GM19467 (cell line): ENCODE data around the gene MEPCE.

Source experiments
- ATAC-seq: cut with Tn5 transposase; IDR thresholded peaks from one replicate; pipeline ENCODE4 v1.9.1; 2021; ENCODE audit warnings: mild to moderate bottlenecking, moderate library complexity; ENCODE audit not compliant: unreplicated experiment

The MEPCE gene

DNA sequence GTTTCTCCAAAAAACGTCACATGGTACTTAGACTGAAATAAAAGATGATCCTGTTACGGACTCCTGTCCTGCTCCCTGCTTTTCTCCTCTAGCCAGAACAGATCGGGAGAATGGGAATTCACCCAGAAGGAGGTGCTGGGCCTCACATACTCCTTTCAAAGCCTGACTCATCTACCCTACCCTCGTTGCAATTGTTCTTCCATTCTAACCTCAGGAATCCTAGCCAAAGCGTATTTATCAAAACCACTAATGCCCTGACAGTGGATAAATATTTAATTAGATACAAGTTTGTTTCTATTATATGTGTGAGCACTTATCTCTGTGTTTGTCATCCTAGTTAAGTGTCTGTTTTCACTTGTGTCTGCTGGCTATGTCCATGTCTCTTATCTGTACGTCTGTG, 22.9 kb upstream of the MEPCE start:
- ATAC-seq, result no peak

DNA sequence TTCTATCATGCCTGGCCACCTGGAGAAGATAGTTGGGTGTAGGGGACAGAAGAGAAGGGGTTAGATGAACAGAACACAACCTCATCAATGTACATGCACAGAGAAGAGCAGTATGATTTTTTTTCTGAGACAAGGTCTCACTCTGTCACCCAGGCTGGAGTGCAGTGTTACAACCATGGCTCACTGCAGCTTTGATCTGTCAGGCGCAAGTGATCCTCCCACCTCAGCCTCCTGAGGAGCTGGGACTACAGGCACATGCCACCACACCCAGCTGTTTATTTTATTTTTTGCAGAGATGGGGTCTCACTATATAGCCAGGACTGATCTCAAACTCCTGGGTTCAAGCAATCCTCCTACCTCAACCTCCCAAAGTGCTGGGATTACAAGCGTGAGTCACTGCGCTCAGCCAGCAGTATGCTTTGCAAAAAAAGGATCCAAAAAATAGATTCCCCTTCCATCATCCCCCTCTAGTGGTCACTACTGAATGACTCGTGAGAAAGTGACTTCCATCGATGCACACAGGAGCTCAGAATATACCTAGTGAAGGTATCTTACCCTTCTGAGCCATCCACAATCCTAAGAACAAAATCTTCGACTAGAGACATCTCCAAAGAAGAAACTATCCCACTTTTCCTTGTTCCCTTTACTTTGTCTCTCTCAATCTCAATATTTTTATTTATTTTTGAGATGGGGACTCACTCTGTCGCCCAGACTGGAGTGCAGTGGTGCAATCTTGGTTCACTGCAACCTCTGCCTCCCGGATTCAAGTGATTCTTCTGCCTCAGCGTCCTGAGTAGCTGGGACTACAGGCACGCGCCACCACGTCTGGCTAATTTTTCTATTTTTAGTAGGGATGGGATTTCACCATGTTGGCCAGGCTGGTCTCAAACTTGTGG, 22.1 kb upstream of the MEPCE start:
- ATAC-seq, result no peak

- ATAC-seq, result no peak
Measured at GRCh38 chr7:100411101-100411500, 18.5 kb upstream of the MEPCE start.

GRCh38 chr7:100413346-100413745, 16.3 kb upstream of the MEPCE start:
- ATAC-seq, result no peak

- ATAC-seq, result no peak
Measured at GRCh38 chr7:100413889-100414288, 15.7 kb upstream of the MEPCE start.

GRCh38 chr7:100415448-100415847, 14.2 kb upstream of the MEPCE start:
- no peak for ATAC-seq

- no peak for ATAC-seq
Measured at GRCh38 chr7:100418930-100419659, 10.5 kb upstream of the MEPCE start.

- no peak for ATAC-seq
Measured at GRCh38 chr7:100419660-100420226, 9.9 kb upstream of the MEPCE start.

GRCh38 chr7:100423315-100423714, 6.3 kb upstream of the MEPCE start:
- ATAC-seq, result no peak

DNA sequence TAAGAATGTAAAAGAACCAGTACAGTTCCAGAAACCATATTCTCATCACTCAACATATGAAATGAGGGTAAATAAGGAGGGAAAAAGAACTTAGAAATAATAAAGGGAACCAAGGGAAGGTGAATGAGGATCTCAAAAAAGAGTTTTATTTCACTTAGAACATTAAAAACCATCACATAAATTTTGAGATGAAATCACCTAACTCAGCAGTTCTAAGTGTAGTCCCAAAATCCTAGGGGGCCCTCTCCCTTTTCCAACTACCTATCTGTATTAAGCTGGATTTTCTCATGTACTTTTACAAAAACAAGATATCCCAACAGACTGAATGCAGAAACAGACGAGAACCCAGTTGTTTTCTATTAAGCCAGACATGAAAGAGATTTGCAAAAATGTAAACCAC, 4.3 kb upstream of the MEPCE start:
- no peak for ATAC-seq

DNA sequence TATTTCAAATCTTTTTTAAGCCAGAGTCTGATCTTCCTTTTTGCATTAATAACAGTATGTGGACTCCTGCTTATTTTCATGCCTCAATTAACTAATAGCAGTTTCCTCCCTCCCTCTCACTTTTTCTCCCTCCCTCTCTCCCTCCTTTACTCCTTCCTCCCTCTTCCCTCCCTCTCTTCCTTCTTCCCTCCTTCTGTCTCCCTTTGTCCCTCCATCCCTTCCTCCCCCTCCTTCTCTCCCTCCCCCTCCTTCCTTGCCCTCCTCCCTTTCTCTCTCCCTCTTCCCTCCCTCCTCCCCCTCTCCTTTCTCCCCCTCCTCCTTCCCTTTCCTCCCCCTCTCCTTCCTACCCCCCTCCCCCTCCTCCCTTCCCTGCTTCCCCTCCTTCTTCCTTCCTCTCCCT, 3.1 kb upstream of the MEPCE start:
- ATAC-seq, result no peak

- ATAC-seq, result no peak
Measured at GRCh38 chr7:100427762-100428198, 1.9 kb upstream of the MEPCE start.

GRCh38 chr7:100428199-100428966, 1.2 kb upstream of the MEPCE start, which contains the start of gene ZCWPW1:
Gene ZCWPW1, minus strand, starts transcription at chr7:100428703. Its CDS starts 8,054 bp downstream, at chr7:100420649.
- peak; percentile 44 for ATAC-seq

DNA sequence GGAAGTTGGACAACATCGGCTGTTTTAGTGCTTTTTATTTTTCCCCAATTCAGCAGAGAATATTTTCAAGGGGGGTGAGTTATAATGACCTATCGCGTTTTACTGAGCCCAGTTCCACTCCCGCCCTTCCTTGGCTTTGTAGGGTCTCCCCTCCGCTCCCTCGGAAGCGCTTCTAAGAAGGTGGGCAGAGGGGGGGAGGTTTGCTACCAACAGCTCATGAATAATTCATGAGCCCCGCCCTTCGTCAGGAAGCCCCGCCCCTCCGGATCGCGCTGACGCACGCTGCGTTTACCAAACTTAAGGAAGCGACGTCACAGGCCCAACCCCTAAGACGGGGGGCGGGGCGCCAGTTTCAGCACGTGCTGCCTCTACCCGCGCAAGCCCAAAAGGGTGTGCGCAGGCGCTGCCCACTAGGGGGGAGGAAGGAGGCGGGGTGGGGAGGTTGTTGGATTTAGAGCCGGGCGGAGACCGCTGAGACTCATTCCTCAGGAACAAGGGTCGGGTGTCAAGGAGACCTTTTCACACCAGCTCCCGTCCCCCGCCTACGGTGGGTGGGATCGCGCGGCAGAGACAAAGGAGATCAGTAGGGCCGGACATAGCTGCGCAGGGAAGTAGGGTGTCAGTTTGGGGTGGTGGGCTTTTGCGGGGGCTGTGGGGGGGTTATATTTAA, 529 bp upstream of the MEPCE start:
- ATAC-seq, result peak; percentile 44

DNA sequence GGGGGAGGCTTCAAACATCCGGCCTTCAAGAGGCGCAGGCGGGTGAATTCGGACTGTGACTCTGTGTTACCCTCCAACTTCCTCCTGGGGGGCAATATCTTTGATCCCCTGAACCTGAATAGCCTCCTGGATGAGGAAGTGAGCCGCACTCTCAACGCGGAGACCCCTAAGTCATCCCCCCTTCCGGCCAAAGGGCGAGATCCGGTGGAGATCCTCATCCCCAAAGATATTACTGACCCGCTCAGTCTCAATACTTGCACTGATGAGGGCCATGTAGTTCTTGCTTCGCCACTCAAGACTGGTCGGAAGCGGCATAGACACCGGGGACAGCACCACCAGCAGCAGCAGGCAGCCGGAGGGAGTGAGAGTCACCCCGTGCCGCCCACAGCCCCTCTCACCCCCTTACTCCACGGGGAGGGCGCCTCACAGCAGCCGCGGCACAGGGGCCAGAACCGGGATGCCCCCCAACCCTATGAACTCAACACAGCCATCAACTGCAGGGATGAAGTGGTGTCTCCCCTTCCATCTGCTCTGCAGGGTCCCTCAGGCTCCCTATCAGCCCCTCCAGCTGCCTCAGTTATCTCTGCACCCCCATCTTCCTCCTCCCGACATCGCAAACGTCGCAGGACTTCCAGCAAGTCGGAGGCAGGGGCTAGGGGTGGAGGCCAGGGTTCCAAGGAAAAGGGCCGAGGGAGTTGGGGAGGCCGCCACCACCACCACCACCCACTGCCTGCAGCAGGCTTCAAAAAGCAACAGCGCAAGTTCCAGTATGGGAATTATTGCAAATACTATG, 1.1 kb downstream of the MEPCE start:
- ATAC-seq, result no peak

GRCh38 chr7:100431286-100431735, 1.7 kb downstream of the MEPCE start:
- ATAC-seq, result no peak

DNA sequence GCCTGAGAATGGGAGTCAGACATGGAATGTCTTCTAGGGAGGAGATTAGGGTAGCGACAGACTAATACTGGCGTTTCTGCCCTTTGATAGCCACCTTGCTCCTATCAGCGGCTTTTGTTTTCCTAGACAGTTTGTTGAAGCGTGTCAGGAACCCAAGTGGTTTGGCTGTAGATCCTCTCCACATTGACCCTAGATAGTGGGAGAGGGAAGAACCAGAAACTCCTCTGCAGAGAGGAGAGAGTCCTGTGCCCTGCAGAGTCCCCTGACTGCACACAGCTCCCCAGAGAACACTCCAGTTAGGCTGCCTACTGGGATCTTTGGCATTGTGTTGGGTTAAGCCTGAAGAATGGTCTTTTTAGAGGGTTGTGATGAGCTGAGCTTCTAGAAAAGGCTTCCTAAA, 2.4 kb downstream of the MEPCE start:
- no peak for ATAC-seq

GRCh38 chr7:100432621-100433275, 3.1 kb downstream of the MEPCE start:
- no peak for ATAC-seq

DNA sequence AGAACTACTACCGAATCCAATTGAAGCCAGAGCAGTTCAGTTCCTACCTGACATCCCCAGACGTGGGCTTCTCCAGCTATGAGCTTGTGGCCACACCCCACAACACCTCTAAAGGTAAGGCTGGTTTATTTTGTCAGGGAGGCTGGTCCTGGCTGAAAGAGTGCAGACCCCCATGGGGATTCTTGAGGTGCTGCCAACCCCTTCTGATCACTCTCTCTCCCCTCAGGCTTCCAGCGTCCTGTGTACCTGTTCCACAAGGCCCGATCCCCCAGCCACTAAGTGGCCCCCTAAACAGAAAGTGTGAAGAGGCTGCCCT, 3.6 kb downstream of the MEPCE start:
- ATAC-seq, result no peak
